ENCODE data around the gene RPS6KA6.
A peak's percentile ranks its signal among the peaks of the same experiment; 100 is the strongest.
"Not testable (repeated sequence)": the region's sequence is repeated elsewhere in the genome, so short reads cannot be mapped to it uniquely, and the experiment has no call there.

The RPS6KA6 gene

GRCh38 chrX:84161641-84162040, 26.4 kb downstream of the RPS6KA6 start:
- no peak for DNase-seq

GRCh38 chrX:84160736-84161135, 27.3 kb downstream of the RPS6KA6 start:
- DNase-seq: no peak

- no peak for DNase-seq
These were observed 31.2 kb downstream of the RPS6KA6 start for GRCh38 chrX:84156821-84157220.

- DNase-seq: no peak
These were observed 32.1 kb downstream of the RPS6KA6 start for GRCh38 chrX:84155938-84156337.

GRCh38 chrX:84153538-84153937, 34.5 kb downstream of the RPS6KA6 start:
- DNase-seq: no peak

GRCh38 chrX:84144991-84145390, 43.0 kb downstream of the RPS6KA6 start:
- DNase-seq: no peak

GRCh38 chrX:84144281-84144680, 43.7 kb downstream of the RPS6KA6 start:
- DNase-seq: no peak

- DNase-seq: no peak
These were observed 55.0 kb downstream of the RPS6KA6 start for GRCh38 chrX:84133023-84133422.

- no peak for DNase-seq
These were observed 64.4 kb downstream of the RPS6KA6 start for GRCh38 chrX:84123585-84123984.

- no peak for DNase-seq
These were observed 69.2 kb downstream of the RPS6KA6 start for GRCh38 chrX:84118769-84119168.

- no peak for DNase-seq
These were observed 69.7 kb downstream of the RPS6KA6 start for GRCh38 chrX:84118315-84118714.

GRCh38 chrX:84108584-84108983, 79.4 kb downstream of the RPS6KA6 start:
- no peak for DNase-seq

GRCh38 chrX:84099120-84099519, 88.9 kb downstream of the RPS6KA6 start:
- no peak for DNase-seq

- DNase-seq: not testable (repeated sequence)
These were observed 108.4 kb downstream of the RPS6KA6 start for GRCh38 chrX:84079479-84080197.

- DNase-seq: no peak
These were observed 109.0 kb downstream of the RPS6KA6 start for GRCh38 chrX:84078991-84079390.

GRCh38 chrX:84064814-84065213, 123.2 kb downstream of the RPS6KA6 start:
- DNase-seq: no peak

GRCh38 chrX:84064164-84064563, 123.8 kb downstream of the RPS6KA6 start:
- no peak for DNase-seq

- no peak for DNase-seq
These were observed 140.7 kb downstream of the RPS6KA6 start for GRCh38 chrX:84047339-84047738.

- DNase-seq: peak; percentile 0
These were observed 141.5 kb downstream of the RPS6KA6 start for GRCh38 chrX:84046403-84046984.

GRCh38 chrX:84044051-84044450, 143.9 kb downstream of the RPS6KA6 start:
- no peak for DNase-seq
